Tibial nerve (tissue), 4 donors: ENCODE measurements around the gene NDUFB5. TPM values are rescaled to one million over a fixed set of nuclear protein-coding genes. Genes with fewer than 3 reads are reported as not detected.
A peak's percentile ranks its signal among the peaks of the same experiment; 100 is the strongest.

Experiments
- DNase-seq, 2 donors: peaks; one replicate each; pipeline ENCODE4 v3.0.0-alpha.2; 2019; ENCODE audit warnings: low spot score in 2 of 2
- H3K27ac ChIP-seq, 4 donors: fragments of 200-600 bp; sonication (generic) in 3 of 4; one replicate each; pipeline ENCODE4 v1.5.1; 2017 to 2019; ENCODE audit warnings: mild to moderate bottlenecking in 1 of 4
- H3K27me3 ChIP-seq, 2 donors: fragments of 200-600 bp; sonication (generic) in 1 of 2; one replicate each; pipeline versions ENCODE4 v1.5.1 to v1.6.0; 2017 to 2019
- H3K36me3 ChIP-seq, 3 donors: fragments of 200-600 bp; sonication (generic); one replicate each; pipeline ENCODE4 v1.5.1; 2018 to 2019
- H3K4me1 ChIP-seq, 4 donors: fragments of 200-600 bp; sonication (generic) in 3 of 4; one replicate each; pipeline ENCODE4 v1.5.1; 2017 to 2019
- H3K4me3 ChIP-seq, 4 donors: fragments of 200-600 bp; sonication (generic) in 3 of 4; one replicate each; pipeline ENCODE4 v1.5.1; 2017 to 2019; ENCODE audit warnings: mild to moderate bottlenecking in 1 of 4, moderate library complexity in 1 of 4
- H3K9me3 ChIP-seq, 4 donors: fragments of 200-600 bp; sonication (generic) in 3 of 4; one replicate each; pipeline ENCODE4 v1.5.1; 2017 to 2019
- CTCF ChIP-seq, 5 experiments: fragments of 200-600 bp in 3 of 5; fragments of 450-650 bp in 2 of 5; sonication (generic) in 3 of 5; IDR thresholded peaks; one replicate each; pipeline ENCODE4 v1.5.1; 2016 to 2019; ENCODE audit warnings: antibody characterized with exemption in 5 of 5, mild to moderate bottlenecking in 3 of 5, moderate library complexity in 2 of 5
- EP300 ChIP-seq, 2 donors: sonication (generic); formaldehyde crosslinking; IDR thresholded peaks; one replicate each; pipeline ENCODE4 v1.6.1; 2017; ENCODE audit warnings: antibody characterized with exemption in 2 of 2, mild to moderate bottlenecking in 1 of 2
- POLR2A ChIP-seq, 2 donors: fragments of 450-650 bp; IDR thresholded peaks; one replicate each; pipeline ENCODE4 v1.6.1; 2017; ENCODE audit warnings: antibody characterized with exemption in 2 of 2, mild to moderate bottlenecking in 2 of 2, moderate library complexity in 2 of 2
- WGBS, 2 donors: methylation state at CpG; one replicate each; pipeline ENCODE4 v1.1.5; 2018; 5-methylcytosine and 5-hydroxymethylcytosine counted together
- small RNA-seq: library from RNA; depleted of rRNA; stranded (forward); fragments of <200 nt; gene quantifications from one replicate; pipeline ENCODE3, GENCODE V24; 2016
- total RNA-seq, 4 donors: library from RNA; depleted of rRNA; stranded (reverse); fragments of >200 nt; gene quantifications; one replicate each; pipeline ENCODE4 v1.1.0, GENCODE V29; 2016

Gene NDUFB5
- total RNA-seq, 4 donors from 2014 or later: 45.9 to 101 (median 66.4) TPM

GRCh38 chr3:179671747-179672242, 67.2 kb downstream of the NDUFB5 start:
- no peak for DNase-seq
- H3K4me1 ChIP-seq: peaks cover 0 to under 1% (median 0%) of the 10 kb centered on the region in 4 donors
- WGBS, 2 donors: 73 to 76% methylated on average over 15 of the region's 15 CpGs
- no peak overlapping the region for H3K4me3 ChIP-seq
- peak overlapping the region in 1 of 4 donors; percentile 30 for H3K27ac ChIP-seq
- TF ChIP-seq EP300 (IDR thresholded peaks at IDR 0.05) (peak in 1 of 2 donors; percentile 15), POLR2A (IDR thresholded peaks at IDR 0.05) (no peak)
- no peaks in the 10 kb centered on the region for H3K27me3 ChIP-seq
- H3K36me3 ChIP-seq: no peaks in the 10 kb centered on the region
- H3K9me3 ChIP-seq: no peaks in the 10 kb centered on the region

- Histone ChIP-seq H3K9me3 (no peaks in the 10 kb centered on the region), H3K27ac (no peak overlapping the region)
- 70 to 74% methylated on average over 4 of the region's 4 CpGs for WGBS, 2 donors
Observed at GRCh38 chr3:179672918-179673317, 68.3 kb downstream of the NDUFB5 start.

GRCh38 chr3:179673523-179673922, 68.9 kb downstream of the NDUFB5 start:
- Histone ChIP-seq H3K4me1 (peaks cover 0 to 4% (median 0%) of the 10 kb centered on the region in 4 donors), H3K4me3 (no peak overlapping the region), H3K36me3 (no peaks in the 10 kb centered on the region), H3K27me3 (no peaks in the 10 kb centered on the region), H3K9me3 (no peaks in the 10 kb centered on the region), H3K27ac (no peak overlapping the region)
- TF ChIP-seq POLR2A (IDR thresholded peaks at IDR 0.05): no peak
- TF ChIP-seq CTCF (IDR thresholded peaks at IDR 0.05): no peak
- no peak for TF ChIP-seq EP300 (IDR thresholded peaks at IDR 0.05)
- WGBS, 2 donors: 94 to 97% methylated on average over 8 of the region's 8 CpGs
- no peak for DNase-seq

More at GRCh38 chr3:179672918-179673317, 68.3 kb downstream of the NDUFB5 start:
- Histone ChIP-seq H3K27me3 (no peaks in the 10 kb centered on the region), H3K36me3 (no peaks in the 10 kb centered on the region), H3K4me3 (no peak overlapping the region), H3K4me1 (peaks cover 0 to 2% (median 0%) of the 10 kb centered on the region in 4 donors)
- no peak for DNase-seq
- TF ChIP-seq POLR2A (IDR thresholded peaks at IDR 0.05): no peak
- no peak for TF ChIP-seq EP300 (IDR thresholded peaks at IDR 0.05)
- TF ChIP-seq CTCF (IDR thresholded peaks at IDR 0.05): no peak

- DNase-seq: no peak
- Histone ChIP-seq H3K27me3 (no peaks in the 10 kb centered on the region), H3K9me3 (no peaks in the 10 kb centered on the region), H3K36me3 (no peaks in the 10 kb centered on the region), H3K27ac (no peak overlapping the region), H3K4me3 (no peak overlapping the region), H3K4me1 (peaks cover 0 to 14% (median 0%) of the 10 kb centered on the region in 4 donors)
- TF ChIP-seq POLR2A (IDR thresholded peaks at IDR 0.05) (no peak), CTCF (IDR thresholded peaks at IDR 0.05) (no peak), EP300 (IDR thresholded peaks at IDR 0.05) (no peak)
- 95 to 98% methylated on average over 5 of the region's 5 CpGs for WGBS, 2 donors
Observed at GRCh38 chr3:179676081-179676480, 71.5 kb downstream of the NDUFB5 start.

Small RNA genes lying within 50 kb of the gene (small RNA-seq; reads per million reads assigned to genes)
- not detected for gene AC090425.1
- gene RF01210: not detected

Other genes with a start within 250 kb of the NDUFB5 start
- 10 to 100 TPM; 32.2 to 47.9 (median 36.3) TPM for gene GNB4, start 153.3 kb upstream of the NDUFB5 start, total RNA-seq
- 10 to 100 TPM; 25.7 to 52.5 (median 36.3) TPM for gene ACTL6A, start 41.9 kb upstream of the NDUFB5 start, total RNA-seq
- 10 to 100 TPM; 14.9 to 22.2 (median 21.0) TPM for gene MRPL47, start 156 bp upstream of the NDUFB5 start, total RNA-seq
- gene USP13, start 48.2 kb downstream of the NDUFB5 start, total RNA-seq: 10 to 100 TPM in 3 of 4 donors, 1 to 10 TPM in 1; 9.8 to 16.7 (median 14.2) TPM